ENCODE data around the gene DHX29.

The DHX29 gene

GRCh38 chr5:55307383-55308253 is at the start of gene DHX29, which contains the start of gene MTREX:
Gene DHX29, minus strand, starts transcription at chr5:55307694. Its CDS starts 121 bp downstream, at chr5:55307573.
Gene MTREX, plus strand, starts transcription at chr5:55307989. Its CDS starts 25 bp downstream, at chr5:55308014.
- TF ChIP-seq, protein P1, sequence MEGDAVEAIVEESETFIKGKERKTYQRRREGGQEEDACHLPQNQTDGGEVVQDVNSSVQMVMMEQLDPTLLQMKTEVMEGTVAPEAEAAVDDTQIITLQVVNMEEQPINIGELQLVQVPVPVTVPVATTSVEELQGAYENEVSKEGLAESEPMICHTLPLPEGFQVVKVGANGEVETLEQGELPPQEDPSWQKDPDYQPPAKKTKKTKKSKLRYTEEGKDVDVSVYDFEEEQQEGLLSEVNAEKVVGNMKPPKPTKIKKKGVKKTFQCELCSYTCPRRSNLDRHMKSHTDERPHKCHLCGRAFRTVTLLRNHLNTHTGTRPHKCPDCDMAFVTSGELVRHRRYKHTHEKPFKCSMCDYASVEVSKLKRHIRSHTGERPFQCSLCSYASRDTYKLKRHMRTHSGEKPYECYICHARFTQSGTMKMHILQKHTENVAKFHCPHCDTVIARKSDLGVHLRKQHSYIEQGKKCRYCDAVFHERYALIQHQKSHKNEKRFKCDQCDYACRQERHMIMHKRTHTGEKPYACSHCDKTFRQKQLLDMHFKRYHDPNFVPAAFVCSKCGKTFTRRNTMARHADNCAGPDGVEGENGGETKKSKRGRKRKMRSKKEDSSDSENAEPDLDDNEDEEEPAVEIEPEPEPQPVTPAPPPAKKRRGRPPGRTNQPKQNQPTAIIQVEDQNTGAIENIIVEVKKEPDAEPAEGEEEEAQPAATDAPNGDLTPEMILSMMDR (IDR thresholded peaks at IDR 0.05): no peak

GRCh38 chr5:55356896-55357295 is 49.4 kb upstream of the DHX29 start:
- TF ChIP-seq, protein P1 (IDR thresholded peaks at IDR 0.05): no peak

GRCh38 chr5:55350754-55351153 is 43.3 kb upstream of the DHX29 start:
- TF ChIP-seq, protein P1 (IDR thresholded peaks at IDR 0.05): no peak

GRCh38 chr5:55347786-55348185 is 40.3 kb upstream of the DHX29 start:
- TF ChIP-seq, protein P1 (IDR thresholded peaks at IDR 0.05): no peak

DNA sequence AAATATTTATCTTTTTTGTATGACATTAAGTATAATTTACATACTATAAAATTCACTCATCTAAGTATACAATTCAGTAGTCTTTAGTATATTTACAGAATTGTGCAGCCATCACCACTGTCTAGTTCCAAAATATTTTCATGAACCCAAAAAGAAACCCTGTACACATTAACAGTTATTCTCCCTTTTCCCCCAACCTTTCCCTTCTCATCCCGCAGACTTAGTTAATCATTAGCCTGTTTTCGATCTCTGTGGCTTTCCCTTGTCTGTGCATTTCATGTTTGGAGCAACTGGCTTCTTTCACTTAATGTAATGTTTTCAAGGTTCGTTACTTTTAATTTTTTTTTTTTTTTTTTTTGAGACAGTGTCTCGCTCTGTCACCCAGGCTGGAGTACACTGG is 37.8 kb upstream of the DHX29 start:
- TF ChIP-seq, protein P1 (IDR thresholded peaks at IDR 0.05): no peak

- TF ChIP-seq, protein P1 (IDR thresholded peaks at IDR 0.05): peak; percentile 91
Observed at GRCh38 chr5:55344392-55344992, 37.0 kb upstream of the DHX29 start.

- TF ChIP-seq, protein P1 (IDR thresholded peaks at IDR 0.05): no peak
Observed at GRCh38 chr5:55343609-55344008, 36.1 kb upstream of the DHX29 start.
